Heart right ventricle (tissue), 16 donors: ENCODE data around the gene GAR1. TPM values are rescaled to one million over a fixed set of nuclear protein-coding genes. Genes with fewer than 3 reads are reported as not detected.
A peak's percentile ranks its signal among the peaks of the same experiment; 100 is the strongest.

Source experiments
- ATAC-seq, 8 donors: fragments of 200-7000 bp; cut with Tn5 transposase; one replicate each; pipeline ENCODE4 v1.9.1; 2020; ENCODE audit warnings: mild to moderate bottlenecking in 8 of 8, moderate library complexity in 8 of 8, moderate number of reproducible peaks in 1 of 8
- DNase-seq, 2 donors: peaks; one replicate each; pipeline ENCODE4 v3.0.0-alpha.2; 2020
- H3K27ac ChIP-seq, 10 donors: fragments of 200-600 bp; sonication (generic) in 2 of 10; one replicate each; pipeline versions ENCODE4 v1.5.0 to v1.8.0; 2020 to 2022; ENCODE audit warnings: mild to moderate bottlenecking in 3 of 10
- H3K27me3 ChIP-seq, 7 donors: fragments of 200-600 bp; one replicate each; pipeline ENCODE4 v1.8.0; 2021 to 2022; ENCODE audit warnings: mild to moderate bottlenecking in 2 of 7
- H3K36me3 ChIP-seq, 9 donors: fragments of 200-600 bp; sonication (generic) in 1 of 9; one replicate each; pipeline versions ENCODE4 v1.5.0 to v1.8.0; 2020 to 2022; ENCODE audit warnings: mild to moderate bottlenecking in 2 of 9
- H3K4me1 ChIP-seq, 9 donors: fragments of 200-600 bp; sonication (generic) in 1 of 9; one replicate each; pipeline versions ENCODE4 v1.5.0 to v1.8.0; 2020 to 2022; ENCODE audit warnings: mild to moderate bottlenecking in 4 of 9
- H3K4me3 ChIP-seq, 10 donors: fragments of 200-600 bp; sonication (generic) in 2 of 10; one replicate each; pipeline versions ENCODE4 v1.5.0 to v1.8.0; 2020 to 2022; ENCODE audit warnings: mild to moderate bottlenecking in 7 of 10, moderate library complexity in 2 of 10
- H3K9me3 ChIP-seq, 11 donors: fragments of 200-600 bp in 10 of 11; sonication (generic) in 2 of 11; one replicate each; pipeline versions ENCODE4 v1.5.0 to v1.8.0; 2013 to 2022; ENCODE audit warnings: mild to moderate bottlenecking in 2 of 11, control low read depth in 1 of 11, moderate library complexity in 1 of 11
- CTCF ChIP-seq, 9 donors: fragments of 200-600 bp; sonication (generic) in 2 of 9; IDR thresholded peaks; one replicate each; pipeline versions ENCODE4 v1.5.0 to v1.8.0; 2021 to 2022; ENCODE audit warnings: antibody characterized with exemption in 9 of 9, mild to moderate bottlenecking in 5 of 9, moderate library complexity in 1 of 9
- WGBS, 2 donors: extraction: QIAGEN DNeasy Blood & Tissue Kit; methylation state at CpG; one replicate each; pipeline ENCODE4 v1.1.7; 2013; ENCODE audit warnings: inconsistent platforms in 1 of 2; 5-methylcytosine and 5-hydroxymethylcytosine counted together
- intact Hi-C, 10 donors: fragments of 100-400 bp; cut with DNase I; formaldehyde crosslinking; loops; one replicate each; pipeline versions ENCODE4 v1.11.1 to v1.14.2; 2022
- polyA plus RNA-seq, 2 donors: library from polyadenylated mRNA; stranded (reverse); fragments of 200-250 nt; gene quantifications; one replicate each; pipeline ENCODE4 v1.2.3, GENCODE V29; 2013
- total RNA-seq, 10 donors: library from RNA; stranded (reverse); fragmentation: NEBNext Ultra II Directional in 3 of 10; extraction: Animal tissue kit (Norgen Biotek cat#: 25700) in 3 of 10; gene quantifications; one replicate each; pipeline versions ENCODE4 v1.2.1 to v1.2.4, GENCODE V29; 2021 to 2023
- donor health status: Arrhythmogenic right ventricular cardiomyopathy.
- donor health status: ischemic (EF 13 %, LVEDD 7.1; RV severe dilation, severe dysfunction).
- donor health status: healthy with polysubstance abuse.
- donor health status: DM: no; HTN: yes; CAD: no.
- donor health status: DM: no; HTN: no; CAD: no.
- donor health status: ischemic (EF 25% LVEDD 6.9; RV normal size, moderate dysfunction).
- donor health status: ischemic (EF 25% LVEDD 5.7; RV mildly dilated, moderate dysfunction).
- donor health status: healthy.
- donor health status: DM: yes; HTN: yes; CAD: no.
- donor health status: Ischemic cardiomyopathy.
- donor health status: ischemic (EF 35%, LVEDD 5.7; RV mildly dilated, moderate dysfunction).
- donor health status: nonischemic (EF 11% LVEDD 7.7; RV severe dilation, severe dysfunction).
- donor health status: DM: yes; HTN: yes; CAD: no.
- donor health status: PGD.
- donor health status: ischemic (EF 29% LVEDD 5.4; RV normal size, mild dysfunction).
- donor health status: nonischemic (EF 23%, LVEDD 6.1; RV moderate dilation, normal function).

Gene GAR1
- total and polyA plus RNA-seq, 12 donors: 6.8 to 17.2 (median 9.7) TPM

GRCh38 chr4:109816082-109816442 is 500 bp downstream of the GAR1 start:
- intact Hi-C loops: loop anchor here in 8 of 10 donors (5.0 to 10.0 kb wide), 7 partner anchors 84 to 384 kb away; partner anchors contain the start of genes CASP6 (in 7 of the 8), SEC24B (in 5 of the 8) and PLA2G12A (in 2 of the 8)
- peaks cover 0 to 38% (median 8%) of the 10 kb centered on the region in 9 donors for H3K36me3 ChIP-seq
- DNase-seq: peak in 1 of 2 donors; percentile 15
- no peaks in the 10 kb centered on the region for H3K27me3 ChIP-seq
- no peaks in the 10 kb centered on the region for H3K9me3 ChIP-seq
- H3K4me1 ChIP-seq: peaks cover 0 to 25% (median 17%) of the 10 kb centered on the region in 9 donors
- peak in 1 of 8 donors; percentile 10 for ATAC-seq
- H3K27ac ChIP-seq: peak overlapping the region in 9 of 10 donors; percentile 69 to 90 (median 85)
- TF ChIP-seq CTCF (IDR thresholded peaks at IDR 0.05): no peak
- WGBS, 2 donors: 1% methylated on average over 19 of the region's 19 CpGs
- peak overlapping the region; percentile 65 to 94 (median 78) for H3K4me3 ChIP-seq

GRCh38 chr4:109816894-109817293 is 1.3 kb downstream of the GAR1 start:
- TF ChIP-seq CTCF (IDR thresholded peaks at IDR 0.05): no peak
- intact Hi-C loops: loop anchor here in 8 of 10 donors (5.0 to 10.0 kb wide), 7 partner anchors 85 to 385 kb away; partner anchors contain the start of genes CASP6 (in 7 of the 8), SEC24B (in 5 of the 8) and PLA2G12A (in 2 of the 8)
- Histone ChIP-seq H3K27ac (peak overlapping the region in 1 of 10 donors; percentile 90), H3K4me1 (peaks cover 0 to 25% (median 17%) of the 10 kb centered on the region in 9 donors), H3K4me3 (peak overlapping the region in 3 of 10 donors; percentile 65 to 85 (median 73)), H3K9me3 (no peaks in the 10 kb centered on the region), H3K27me3 (no peaks in the 10 kb centered on the region), H3K36me3 (peaks cover 0 to 47% (median 8%) of the 10 kb centered on the region in 9 donors)
- DNase-seq (no peak), ATAC-seq (no peak)
- WGBS, 2 donors: 50 to 76% methylated on average over 1 of the region's 1 CpG

GRCh38 chr4:109818268-109818667 is 2.7 kb downstream of the GAR1 start:
- DNase-seq (no peak), ATAC-seq (no peak)
- Histone ChIP-seq H3K4me3 (no peak overlapping the region), H3K9me3 (no peaks in the 10 kb centered on the region), H3K27me3 (no peaks in the 10 kb centered on the region), H3K4me1 (peaks cover 0 to 25% (median 17%) of the 10 kb centered on the region in 9 donors), H3K36me3 (peaks cover 0 to 60% (median 13%) of the 10 kb centered on the region in 9 donors), H3K27ac (no peak overlapping the region)
- intact Hi-C loops: loop anchor here in 8 of 10 donors (5.0 to 10.0 kb wide), 7 partner anchors 86 to 386 kb away; partner anchors contain the start of genes CASP6 (in 7 of the 8), SEC24B (in 5 of the 8) and PLA2G12A (in 2 of the 8)
- 88 to 96% methylated on average over 4 of the region's 4 CpGs for WGBS, 2 donors
- TF ChIP-seq CTCF (IDR thresholded peaks at IDR 0.05): no peak

- no peak for DNase-seq
- no peaks in the 10 kb centered on the region for H3K9me3 ChIP-seq
- no peaks in the 10 kb centered on the region for H3K27me3 ChIP-seq
- peaks cover 0 to 17% (median 12%) of the 10 kb centered on the region in 9 donors for H3K4me1 ChIP-seq
- intact Hi-C loops: loop anchor here in 2 of 10 donors (5.0 to 10.0 kb wide), 2 partner anchors 388 to 396 kb away; partner anchors contain the start of gene SEC24B (in 1 of the 2)
- H3K27ac ChIP-seq: no peak overlapping the region
- H3K36me3 ChIP-seq: peaks cover 0 to 83% (median 29%) of the 10 kb centered on the region in 9 donors
- H3K4me3 ChIP-seq: no peak overlapping the region
- no peak for ATAC-seq
- TF ChIP-seq CTCF (IDR thresholded peaks at IDR 0.05): no peak
- 48 to 52% methylated on average over 2 of the region's 2 CpGs for WGBS, 2 donors
These were observed 5.0 kb downstream of the GAR1 start for GRCh38 chr4:109820563-109820962.
